Glutamatergic neuron (in vitro differentiated cells): ENCODE results near the gene ARHGEF4. TPM values are rescaled to one million over a fixed set of nuclear protein-coding genes. Genes with fewer than 3 reads are reported as not detected.

ENCODE experiments used
- DNase-seq: peaks from one replicate; pipeline ENCODE4 v3.0.0; 2022
- H3K27ac Mint-ChIP-seq: one replicate; pipeline ENCODE4 v1.8.0; 2020; ENCODE audit warnings: mild to moderate bottlenecking, mixed read lengths, inconsistent platforms; ENCODE audit not compliant: unreplicated experiment
- H3K27me3 Mint-ChIP-seq: one replicate; pipeline ENCODE4 v1.8.0; 2020; ENCODE audit warnings: mild to moderate bottlenecking, moderate library complexity, mixed read lengths, inconsistent platforms; ENCODE audit not compliant: unreplicated experiment
- H3K36me3 Mint-ChIP-seq: one replicate; pipeline ENCODE4 v1.8.0; 2020; ENCODE audit warnings: mild to moderate bottlenecking, mixed read lengths, inconsistent platforms; ENCODE audit not compliant: unreplicated experiment
- H3K4me1 Mint-ChIP-seq: one replicate; pipeline ENCODE4 v1.8.0; 2020; ENCODE audit warnings: mild to moderate bottlenecking, low read depth, mixed read lengths, inconsistent platforms; ENCODE audit not compliant: unreplicated experiment
- H3K4me3 Mint-ChIP-seq: one replicate; pipeline ENCODE4 v1.8.0; 2020; ENCODE audit warnings: mild to moderate bottlenecking, mixed read lengths, inconsistent platforms; ENCODE audit not compliant: unreplicated experiment
- H3K9me3 Mint-ChIP-seq: one replicate; pipeline ENCODE4 v1.8.0; 2020; ENCODE audit warnings: mild to moderate bottlenecking, moderate library complexity, mixed read lengths, inconsistent platforms; ENCODE audit not compliant: unreplicated experiment
- CTCF ChIP-seq: fragments of 200-600 bp; sonication (generic); IDR thresholded peaks from one replicate; pipeline ENCODE4 v1.5.0; 2021; ENCODE audit not compliant: partially characterized antibody, unreplicated experiment
- total RNA-seq: library from RNA; stranded (reverse); fragmentation: NEBNext Ultra II Directional; extraction: Animal tissue kit (Norgen Biotek cat#: 25700); gene quantifications from one replicate; pipeline ENCODE4 v1.2.1, GENCODE V29; 2021; ENCODE audit not compliant: unreplicated experiment

Gene ARHGEF4
- total RNA-seq, 1 donor from 2014 or later, result 6.1 TPM

DNA sequence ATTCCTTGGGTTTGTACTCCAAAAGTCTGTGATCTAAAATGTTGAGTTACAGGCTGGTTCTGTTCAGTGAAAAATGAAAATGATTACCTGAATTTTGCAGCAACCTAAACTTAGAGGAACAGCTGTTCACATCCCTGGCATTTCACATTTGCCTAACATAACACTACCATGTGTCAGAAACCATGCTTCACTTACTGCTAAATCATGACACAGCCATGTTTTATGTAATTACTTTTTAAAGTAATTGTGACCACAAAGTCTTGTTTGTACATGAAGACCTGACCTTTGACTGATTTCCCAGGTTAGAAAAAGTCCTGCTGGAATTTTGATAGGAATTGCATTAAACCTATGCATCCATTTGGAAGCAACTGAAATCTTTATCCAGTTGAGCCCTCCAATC lies 177.4 kb downstream of the ARHGEF4 start:
- Mint-ChIP-seq H3K4me3 (no peak overlapping the region), H3K36me3 (no peaks in the 10 kb centered on the region), H3K4me1 (peaks cover 12% of the 10 kb centered on the region), H3K9me3 (peaks cover 3% of the 10 kb centered on the region), H3K27ac (no peak overlapping the region), H3K27me3 (peaks cover 5% of the 10 kb centered on the region)
- TF ChIP-seq CTCF, result no peak
- DNase-seq, result no peak

DNA sequence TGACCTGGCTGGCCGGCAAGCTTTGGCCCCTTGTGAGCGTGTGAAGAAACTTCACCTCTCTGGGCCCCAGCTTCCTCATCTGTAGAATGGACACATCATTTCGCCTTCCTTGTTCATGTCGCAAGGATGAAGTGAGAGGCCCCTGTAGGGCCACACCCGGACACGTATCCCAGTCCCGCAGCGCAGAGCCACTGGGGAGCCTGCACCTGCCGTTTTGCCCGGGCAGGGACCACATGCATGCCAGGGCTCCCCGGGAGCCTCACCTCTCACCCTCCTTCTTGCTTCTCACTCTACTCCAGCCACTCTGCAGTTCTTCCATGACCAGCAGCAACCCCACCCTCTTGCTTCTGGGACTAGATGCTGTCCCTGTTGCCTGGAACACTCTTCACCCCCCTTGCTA lies 179.1 kb downstream of the ARHGEF4 start:
- peaks cover 5% of the 10 kb centered on the region for H3K27me3 Mint-ChIP-seq
- DNase-seq, result no peak
- TF ChIP-seq CTCF, result no peak
- no peak overlapping the region for H3K4me3 Mint-ChIP-seq
- peaks cover 3% of the 10 kb centered on the region for H3K9me3 Mint-ChIP-seq
- H3K36me3 Mint-ChIP-seq, result no peaks in the 10 kb centered on the region
- no peak overlapping the region for H3K27ac Mint-ChIP-seq
- H3K4me1 Mint-ChIP-seq, result peaks cover 12% of the 10 kb centered on the region

DNA sequence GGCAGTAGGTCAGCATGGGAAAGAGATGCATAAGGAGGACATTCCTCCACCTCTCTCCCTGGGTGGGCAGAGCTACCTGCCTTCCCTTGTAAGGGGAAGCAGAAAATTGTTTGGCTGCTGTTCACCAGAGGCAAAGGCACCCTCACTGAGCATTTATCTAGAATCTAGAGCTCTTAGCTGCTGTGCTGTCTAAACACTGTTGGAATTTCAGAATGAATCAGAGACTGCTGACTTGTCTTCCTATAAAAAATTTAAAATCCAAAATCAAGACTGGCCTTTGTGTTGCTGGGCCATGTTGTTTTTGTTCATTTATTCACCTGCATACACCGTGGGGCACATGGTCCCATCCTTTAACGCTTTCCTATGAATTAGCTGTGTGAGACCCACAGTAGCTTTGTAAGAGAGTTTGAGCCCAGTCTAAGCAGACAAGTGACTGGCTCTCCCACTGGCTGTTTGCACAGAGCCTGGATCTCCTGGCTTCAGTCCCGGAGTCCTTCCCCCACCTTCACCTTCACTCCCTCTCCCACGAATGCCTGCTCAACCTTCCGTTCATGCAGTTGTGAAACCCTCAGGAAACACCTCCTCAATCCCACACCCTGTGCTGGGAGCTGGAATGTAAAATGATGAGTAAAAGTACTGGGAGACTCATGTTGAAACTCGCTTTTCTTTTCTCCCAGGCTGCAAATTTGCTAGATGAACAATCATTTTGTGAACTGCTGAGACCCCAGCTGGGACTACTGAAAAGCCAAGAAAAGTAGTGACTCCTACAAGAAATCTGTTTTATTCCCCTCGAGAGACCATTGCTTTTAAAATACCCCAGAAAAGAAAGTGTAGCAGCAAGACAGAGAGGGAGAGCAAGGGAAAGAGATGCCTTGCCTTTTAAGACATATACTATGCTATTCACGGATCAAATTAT lies 180.4 kb downstream of the ARHGEF4 start:
- Mint-ChIP-seq H3K4me3 (no peak overlapping the region), H3K4me1 (peaks cover 3% of the 10 kb centered on the region), H3K9me3 (no peaks in the 10 kb centered on the region), H3K27ac (no peak overlapping the region), H3K36me3 (peaks cover 4% of the 10 kb centered on the region), H3K27me3 (no peaks in the 10 kb centered on the region)
- no peak for DNase-seq
- no peak for TF ChIP-seq CTCF

- H3K4me3 Mint-ChIP-seq, result no peak overlapping the region
- peaks cover 4% of the 10 kb centered on the region for H3K9me3 Mint-ChIP-seq
- no peak overlapping the region for H3K27ac Mint-ChIP-seq
- DNase-seq, result no peak
- H3K27me3 Mint-ChIP-seq, result no peaks in the 10 kb centered on the region
- TF ChIP-seq CTCF, result no peak
- H3K4me1 Mint-ChIP-seq, result no peaks in the 10 kb centered on the region
- H3K36me3 Mint-ChIP-seq, result peaks cover 11% of the 10 kb centered on the region
Measured at GRCh38 chr2:131022731-131023130, 186.0 kb downstream of the ARHGEF4 start.

- Mint-ChIP-seq H3K36me3 (peaks cover 11% of the 10 kb centered on the region), H3K27me3 (no peaks in the 10 kb centered on the region), H3K4me3 (no peak overlapping the region), H3K9me3 (peaks cover 4% of the 10 kb centered on the region), H3K27ac (no peak overlapping the region), H3K4me1 (no peaks in the 10 kb centered on the region)
- TF ChIP-seq CTCF, result no peak
- no peak for DNase-seq
Measured at GRCh38 chr2:131023758-131024157, 187.0 kb downstream of the ARHGEF4 start.
